Parathyroid adenoma (tissue), 2 donors: ENCODE data around the gene PXDN.

Experiments used
- H2AFZ ChIP-seq: fragments of 300-600 bp; sonication (generic); one replicate; pipeline ENCODE4 v1.7.0; 2017; ENCODE audit warnings: antibody characterized with exemption, mild to moderate bottlenecking
- H3K27ac ChIP-seq: fragments of 300-600 bp; sonication (generic); one replicate; pipeline ENCODE4 v1.7.0; 2017
- H3K27me3 ChIP-seq: fragments of 300-600 bp; sonication (generic); one replicate; pipeline ENCODE4 v1.7.0; 2017; ENCODE audit warnings: low read length; ENCODE audit not compliant: control insufficient read depth, insufficient read depth
- H3K36me3 ChIP-seq: fragments of 300-600 bp; sonication (generic); one replicate; pipeline ENCODE4 v1.7.0; 2017; ENCODE audit warnings: low read length; ENCODE audit not compliant: control insufficient read depth, insufficient read depth
- H3K4me1 ChIP-seq: fragments of 300-600 bp; sonication (generic); one replicate; pipeline ENCODE4 v1.7.0; 2017; ENCODE audit warnings: control low read depth
- H3K4me2 ChIP-seq: fragments of 300-600 bp; sonication (generic); one replicate; pipeline ENCODE4 v1.7.0; 2017; ENCODE audit warnings: low read length
- H3K4me3 ChIP-seq: fragments of 300-600 bp; sonication (generic); one replicate; pipeline ENCODE4 v1.7.0; 2017; ENCODE audit warnings: low read depth, low read length
- H3K79me2 ChIP-seq: fragments of 300-600 bp; sonication (generic); one replicate; pipeline ENCODE4 v1.7.0; 2017; ENCODE audit warnings: control low read depth
- H3K9ac ChIP-seq: fragments of 300-600 bp; sonication (generic); one replicate; pipeline ENCODE4 v1.7.0; 2017; ENCODE audit warnings: mild to moderate bottlenecking
- H3K9me3 ChIP-seq: fragments of 300-600 bp; sonication (generic); one replicate; pipeline ENCODE4 v1.7.0; 2017; ENCODE audit warnings: low read length; ENCODE audit not compliant: control insufficient read depth
- CTCF ChIP-seq: fragments of 300-600 bp; sonication (generic); IDR thresholded peaks from one replicate; pipeline ENCODE4 v1.7.0; 2017; ENCODE audit warnings: antibody characterized with exemption, mild to moderate bottlenecking
- donor health status: primary hyperparathyroidism.

Gene PXDN

GRCh38 chr2:1593371-1594122 is 150.8 kb downstream of the PXDN start:
- Histone ChIP-seq H3K9ac (no peak overlapping the region), H3K4me1 (no peaks in the 10 kb centered on the region), H3K27ac (no peak overlapping the region)

GRCh38 chr2:1591978-1592907 is 152.1 kb downstream of the PXDN start:
- H3K4me2 ChIP-seq: no peak overlapping the region
- no peaks in the 10 kb centered on the region for H3K4me1 ChIP-seq
- TF ChIP-seq CTCF: no peak
- peaks cover 4% of the 10 kb centered on the region for H3K9me3 ChIP-seq
- no peak overlapping the region for H2AFZ ChIP-seq
- H3K4me3 ChIP-seq: no peak overlapping the region
- no peak overlapping the region for H3K27ac ChIP-seq
- H3K79me2 ChIP-seq: no peaks in the 10 kb centered on the region
- no peaks in the 10 kb centered on the region for H3K27me3 ChIP-seq
- no peaks in the 10 kb centered on the region for H3K36me3 ChIP-seq
- no peak overlapping the region for H3K9ac ChIP-seq

More at GRCh38 chr2:1593371-1594122, 150.8 kb downstream of the PXDN start:
- no peak overlapping the region for H3K4me3 ChIP-seq
- H2AFZ ChIP-seq: no peak overlapping the region
- H3K4me2 ChIP-seq: no peak overlapping the region
- no peaks in the 10 kb centered on the region for H3K27me3 ChIP-seq
- H3K36me3 ChIP-seq: no peaks in the 10 kb centered on the region
- peaks cover 4% of the 10 kb centered on the region for H3K9me3 ChIP-seq
- no peak for TF ChIP-seq CTCF
- H3K79me2 ChIP-seq: no peaks in the 10 kb centered on the region

GRCh38 chr2:1591461-1591770 is 152.9 kb downstream of the PXDN start:
- Histone ChIP-seq H3K79me2 (no peaks in the 10 kb centered on the region), H2AFZ (no peak overlapping the region), H3K27me3 (no peaks in the 10 kb centered on the region), H3K9ac (no peak overlapping the region), H3K27ac (no peak overlapping the region), H3K9me3 (peaks cover 4% of the 10 kb centered on the region), H3K4me2 (no peak overlapping the region), H3K4me3 (no peak overlapping the region), H3K4me1 (no peaks in the 10 kb centered on the region), H3K36me3 (no peaks in the 10 kb centered on the region)
- TF ChIP-seq CTCF: no peak

GRCh38 chr2:1590596-1591460 is 153.5 kb downstream of the PXDN start:
- H3K4me2 ChIP-seq: no peak overlapping the region
- H3K36me3 ChIP-seq: no peaks in the 10 kb centered on the region
- no peak overlapping the region for H3K4me3 ChIP-seq
- H2AFZ ChIP-seq: no peak overlapping the region
- peaks cover 4% of the 10 kb centered on the region for H3K9me3 ChIP-seq
- H3K4me1 ChIP-seq: no peaks in the 10 kb centered on the region
- H3K27ac ChIP-seq: no peak overlapping the region
- no peaks in the 10 kb centered on the region for H3K27me3 ChIP-seq
- no peaks in the 10 kb centered on the region for H3K79me2 ChIP-seq
- no peak overlapping the region for H3K9ac ChIP-seq
- TF ChIP-seq CTCF: no peak
